ENCODE results near the gene PHF20. TPM values are rescaled to one million over a fixed set of nuclear protein-coding genes. Genes with fewer than 3 reads are reported as not detected.

Gene PHF20
- total RNA-seq, 1 experiment from 2014 or later = 65.8 TPM

- TF ChIP-seq AFF4 (CRISPR knock-in tag; IDR thresholded peaks at IDR 0.05; ENCODE audit: borderline replicate concordance) = no peak
- TF ChIP-seq SOX15 (CRISPR knock-in tag; IDR thresholded peaks at IDR 0.05) = no peak
- no peak for TF ChIP-seq TP53 (CRISPR knock-in tag; IDR thresholded peaks at IDR 0.05)
- no peak for TF ChIP-seq ZNF121 (CRISPR knock-in tag; IDR thresholded peaks at IDR 0.05)
- TF ChIP-seq ZNF416 (CRISPR knock-in tag; IDR thresholded peaks at IDR 0.05) = no peak
- no peak for TF ChIP-seq SMAD3 (CRISPR knock-in tag; IDR thresholded peaks at IDR 0.05; ENCODE audit: borderline replicate concordance)
- no peak for TF ChIP-seq PRDM15 (CRISPR knock-in tag; IDR thresholded peaks at IDR 0.05)
- TF ChIP-seq TCF7 (CRISPR knock-in tag; IDR thresholded peaks at IDR 0.05; ENCODE audit: low read depth) = no peak
Measured at GRCh38 chr20:35774391-35774790, 2.6 kb downstream of the PHF20 start (continued).

GRCh38 chr20:35776513-35777101 lies 4.8 kb downstream of the PHF20 start:
- ATAC-seq (no peak), DNase-seq (ENCODE audit: low spot score) (no peak)
- peaks cover 14% of the 10 kb centered on the region for H3K36me3 Mint-ChIP-seq
- peaks cover 29% of the 10 kb centered on the region for H3K4me1 Mint-ChIP-seq
- H3K27ac Mint-ChIP-seq = peak overlapping the region; percentile 85
- POLR2A ChIA-PET = no interaction called here
- no peak for TF ChIP-seq ZNF671 (CRISPR knock-in tag; IDR thresholded peaks at IDR 0.05)
- TF ChIP-seq RELA (CRISPR knock-in tag; IDR thresholded peaks at IDR 0.05; ENCODE audit: borderline replicate concordance) = no peak
- TF ChIP-seq FOXP1 (CRISPR knock-in tag; IDR thresholded peaks at IDR 0.05; ENCODE audit: borderline replicate concordance) = no peak
- TF ChIP-seq HMGA2 (CRISPR knock-in tag; IDR thresholded peaks at IDR 0.05) = no peak
- no peak for TF ChIP-seq STAT6 (CRISPR knock-in tag; conservative IDR thresholded peaks at IDR 0.05; ENCODE audit: low read depth)
- no peak for TF ChIP-seq GTF2I (CRISPR knock-in tag; conservative IDR thresholded peaks at IDR 0.05)
- no peak for TF ChIP-seq ZNF512 (CRISPR knock-in tag; IDR thresholded peaks at IDR 0.05; ENCODE audit: borderline replicate concordance)
- no peak for TF ChIP-seq ZMAT4 (CRISPR knock-in tag; IDR thresholded peaks at IDR 0.05)
- TF ChIP-seq IRF2 (CRISPR knock-in tag; IDR thresholded peaks at IDR 0.05; ENCODE audit: borderline replicate concordance, low read depth) = no peak
- TF ChIP-seq SOX15 (CRISPR knock-in tag; IDR thresholded peaks at IDR 0.05) = no peak
- TF ChIP-seq ATF3 (CRISPR knock-in tag; conservative IDR thresholded peaks at IDR 0.05) = no peak
- TF ChIP-seq NFE2L1 (CRISPR knock-in tag; IDR thresholded peaks at IDR 0.05) = no peak
- TF ChIP-seq ZNF281 (CRISPR knock-in tag; IDR thresholded peaks at IDR 0.05) = no peak
- peaks cover 2% of the 10 kb centered on the region for H3K27me3 Mint-ChIP-seq (ENCODE audit: low read depth)
- peaks cover under 1% of the 10 kb centered on the region for H3K9me3 Mint-ChIP-seq
- no peak overlapping the region for H3K4me3 Mint-ChIP-seq
- CTCF ChIA-PET = no interaction called here
